ENCODE measurements around the gene FCF1.

DNA sequence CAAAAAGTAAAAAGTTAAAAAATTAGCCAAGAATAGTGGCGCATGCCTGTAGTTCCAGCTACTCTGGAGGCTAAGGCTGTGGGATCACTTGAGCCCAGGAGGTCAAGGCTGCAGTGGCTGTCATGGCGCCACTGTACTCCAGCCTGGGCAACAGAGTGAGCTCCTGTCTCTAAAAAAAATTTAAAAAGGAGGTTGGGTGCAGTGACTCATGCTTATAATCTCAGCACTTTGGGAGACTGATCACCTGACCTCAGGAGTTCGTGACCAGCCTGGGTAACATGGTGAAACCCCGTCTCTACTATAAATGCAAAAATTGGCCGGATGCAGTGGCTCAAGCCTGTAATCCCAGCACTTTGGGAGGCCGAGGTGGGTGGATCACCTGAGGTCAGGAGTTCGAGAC lies 42.0 kb downstream of the FCF1 start:
- TF ChIP-seq, protein P1, sequence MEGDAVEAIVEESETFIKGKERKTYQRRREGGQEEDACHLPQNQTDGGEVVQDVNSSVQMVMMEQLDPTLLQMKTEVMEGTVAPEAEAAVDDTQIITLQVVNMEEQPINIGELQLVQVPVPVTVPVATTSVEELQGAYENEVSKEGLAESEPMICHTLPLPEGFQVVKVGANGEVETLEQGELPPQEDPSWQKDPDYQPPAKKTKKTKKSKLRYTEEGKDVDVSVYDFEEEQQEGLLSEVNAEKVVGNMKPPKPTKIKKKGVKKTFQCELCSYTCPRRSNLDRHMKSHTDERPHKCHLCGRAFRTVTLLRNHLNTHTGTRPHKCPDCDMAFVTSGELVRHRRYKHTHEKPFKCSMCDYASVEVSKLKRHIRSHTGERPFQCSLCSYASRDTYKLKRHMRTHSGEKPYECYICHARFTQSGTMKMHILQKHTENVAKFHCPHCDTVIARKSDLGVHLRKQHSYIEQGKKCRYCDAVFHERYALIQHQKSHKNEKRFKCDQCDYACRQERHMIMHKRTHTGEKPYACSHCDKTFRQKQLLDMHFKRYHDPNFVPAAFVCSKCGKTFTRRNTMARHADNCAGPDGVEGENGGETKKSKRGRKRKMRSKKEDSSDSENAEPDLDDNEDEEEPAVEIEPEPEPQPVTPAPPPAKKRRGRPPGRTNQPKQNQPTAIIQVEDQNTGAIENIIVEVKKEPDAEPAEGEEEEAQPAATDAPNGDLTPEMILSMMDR (conservative IDR thresholded peaks at IDR 0.05) = no peak
- TF ChIP-seq ZFX (IDR thresholded peaks at IDR 0.05) = no peak
